Smooth muscle cell of the pulmonary artery (primary cell): ENCODE data around the gene MON2. TPM values are rescaled to one million over a fixed set of nuclear protein-coding genes. Genes with fewer than 3 reads are reported as not detected.

ENCODE experiments used
- total RNA-seq: library from RNA; depleted of rRNA; stranded (reverse); fragments of >200 nt; gene quantifications from 2 replicates; pipeline ENCODE4 v1.2.3, GENCODE V29; 2014

MON2 gene
- 54.2 and 69.4 TPM in 2 replicates for total RNA-seq

GRCh38 chr12:62466594-62467491 is at the start of gene MON2:
Gene MON2, plus strand, starts transcription at chr12:62466826. Its CDS starts 382 bp downstream, at chr12:62467208.

Other genes starting within 250 kb of the MON2 start
- gene USP15, start 206.4 kb upstream of the MON2 start, total RNA-seq, result 42.4 and 49.0 TPM in 2 replicates